ENCODE data around the gene QSOX1. TPM values are rescaled to one million over a fixed set of nuclear protein-coding genes. Genes with fewer than 3 reads are reported as not detected.
A peak's percentile ranks its signal among the peaks of the same experiment; 100 is the strongest.

QSOX1 gene
- total RNA-seq, 1 experiment from 2014 or later: 135 TPM

- Mint-ChIP-seq H3K4me3 (peak overlapping the region; percentile 82), H3K36me3 (no peaks in the 10 kb centered on the region), H3K9me3 (no peaks in the 10 kb centered on the region), H3K4me1 (peaks cover 49% of the 10 kb centered on the region), H3K27me3 (ENCODE audit: low read depth) (peaks cover 88% of the 10 kb centered on the region), H3K27ac (peak overlapping the region; percentile 41; the same call in 1 of the 2 replicates)
- DNase-seq (ENCODE audit: low spot score): no peak
- ChIA-PET CTCF (interaction anchor here (0.7 to 4.3 kb wide), 18 partner anchors 8 to 184 kb away, joined by 3 to 34 read pairs (median 4); no protein-coding TSS in a partner anchor), POLR2A (no interaction called here)
- TF ChIP-seq MAX (CRISPR knock-in tag; IDR thresholded peaks at IDR 0.05): no peak
- TF ChIP-seq MYBL2 (CRISPR knock-in tag; IDR thresholded peaks at IDR 0.05): no peak
- no peak for TF ChIP-seq USF1 (CRISPR knock-in tag; IDR thresholded peaks at IDR 0.05)
- TF ChIP-seq AR (CRISPR knock-in tag; IDR thresholded peaks at IDR 0.05): no peak
- no peak for TF ChIP-seq GRHL2 (CRISPR knock-in tag; IDR thresholded peaks at IDR 0.05; ENCODE audit: insufficient replicate concordance, severe bottlenecking)
- TF ChIP-seq ZNF317 (CRISPR knock-in tag; IDR thresholded peaks at IDR 0.05; ENCODE audit: borderline replicate concordance, low read depth): no peak
- no peak for ATAC-seq
Measured at GRCh38 chr1:180231936-180232335, 77.3 kb downstream of the QSOX1 start.

- Mint-ChIP-seq H3K4me3 (peak overlapping the region; percentile 82), H3K27me3 (ENCODE audit: low read depth) (peaks cover 88% of the 10 kb centered on the region), H3K4me1 (peaks cover 55% of the 10 kb centered on the region), H3K27ac (no peak overlapping the region), H3K36me3 (no peaks in the 10 kb centered on the region), H3K9me3 (no peaks in the 10 kb centered on the region)
- DNase-seq (ENCODE audit: low spot score) (no peak), ATAC-seq (no peak)
- CTCF ChIA-PET: interaction anchor here (0.7 to 4.3 kb wide), 10 partner anchors 9 to 131 kb away, joined by 3 to 34 read pairs (median 4); no protein-coding TSS in a partner anchor
- TF ChIP-seq ERG (CRISPR knock-in tag; IDR thresholded peaks at IDR 0.05) (no peak), MXD4 (CRISPR knock-in tag; IDR thresholded peaks at IDR 0.05; ENCODE audit: borderline replicate concordance) (no peak), ZNF281 (CRISPR knock-in tag; IDR thresholded peaks at IDR 0.05) (no peak), ZNF416 (CRISPR knock-in tag; IDR thresholded peaks at IDR 0.05) (no peak), ZNF317 (CRISPR knock-in tag; IDR thresholded peaks at IDR 0.05; ENCODE audit: borderline replicate concordance, low read depth) (no peak)
- POLR2A ChIA-PET: no interaction called here
Measured at GRCh38 chr1:180232521-180233043, 77.9 kb downstream of the QSOX1 start.

- Mint-ChIP-seq H3K36me3 (no peaks in the 10 kb centered on the region), H3K4me3 (peak overlapping the region; percentile 82), H3K27me3 (ENCODE audit: low read depth) (peaks cover 87% of the 10 kb centered on the region), H3K9me3 (no peaks in the 10 kb centered on the region), H3K27ac (no peak overlapping the region), H3K4me1 (peaks cover 61% of the 10 kb centered on the region)
- no peak for DNase-seq (ENCODE audit: low spot score)
- POLR2A ChIA-PET: interaction anchor here (1.1 kb wide), 1 partner anchor 37 kb away, joined by 3 read pairs; no protein-coding TSS in a partner anchor
- ATAC-seq: no peak
- CTCF ChIA-PET: interaction anchor here (0.7 to 4.3 kb wide), 5 partner anchors 37 to 182 kb away, joined by 3 to 34 read pairs (median 5); no protein-coding TSS in a partner anchor
- TF ChIP-seq ELF4 (CRISPR knock-in tag; IDR thresholded peaks at IDR 0.05; ENCODE audit: low read depth) (no peak), SMAD3 (CRISPR knock-in tag; IDR thresholded peaks at IDR 0.05; ENCODE audit: borderline replicate concordance) (no peak), MAX (CRISPR knock-in tag; IDR thresholded peaks at IDR 0.05) (no peak), ATF1 (CRISPR knock-in tag; IDR thresholded peaks at IDR 0.05) (no peak), PRDM15 (CRISPR knock-in tag; IDR thresholded peaks at IDR 0.05) (peak; percentile 77), ZNF121 (CRISPR knock-in tag; IDR thresholded peaks at IDR 0.05) (0 out of 2 replicates have a peak, but pooled peaks have one; percentile 7)
Measured at GRCh38 chr1:180233191-180234011, 78.7 kb downstream of the QSOX1 start.

Measured in WTC11 (cell line).